GM19193 (cell line): ENCODE data around the gene SEPTIN5.

Experiments used
- POLR2A ChIP-seq: IDR thresholded peaks from 4 replicates; pipeline ENCODE4 v1.6.1; 2011; ENCODE audit not compliant: insufficient read depth, insufficient read length; ENCODE audit errors: extremely low read depth

The SEPTIN5 gene

DNA sequence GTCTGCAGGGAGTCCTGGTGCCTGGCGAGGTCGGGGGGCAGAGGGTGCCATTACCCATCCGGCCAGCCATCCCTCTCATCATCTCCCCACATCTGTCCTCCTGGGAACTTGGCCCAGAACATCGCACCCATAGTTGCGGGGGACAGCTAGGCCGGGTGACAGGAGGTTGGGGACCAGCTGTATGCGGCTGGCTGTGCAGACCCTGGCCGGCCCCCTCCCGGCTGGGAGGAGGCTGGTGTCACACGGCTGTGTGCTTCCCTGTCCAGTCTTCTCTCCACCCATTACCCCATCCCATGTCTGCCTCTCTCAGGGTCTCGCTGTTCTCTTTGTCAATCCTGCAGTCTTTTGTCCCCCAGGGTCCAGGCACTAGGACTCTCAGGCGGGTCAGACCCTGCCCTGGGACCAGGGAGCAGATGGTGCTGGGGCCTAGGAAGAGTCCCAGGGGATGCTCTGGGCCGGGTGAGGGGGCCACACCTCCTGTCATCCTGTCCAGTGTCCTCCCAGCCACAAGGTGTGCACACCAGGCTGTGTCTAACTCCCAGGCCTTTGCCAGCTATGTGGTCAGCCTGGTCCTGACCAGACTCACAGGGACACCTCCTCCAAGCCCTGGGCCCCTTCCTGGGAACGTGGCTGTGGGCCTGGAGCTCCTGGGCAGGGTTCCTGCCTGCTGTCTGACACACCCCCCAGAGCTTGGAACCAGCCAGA lies 39.8 kb downstream of the SEPTIN5 start:
- no peak for TF ChIP-seq POLR2A

DNA sequence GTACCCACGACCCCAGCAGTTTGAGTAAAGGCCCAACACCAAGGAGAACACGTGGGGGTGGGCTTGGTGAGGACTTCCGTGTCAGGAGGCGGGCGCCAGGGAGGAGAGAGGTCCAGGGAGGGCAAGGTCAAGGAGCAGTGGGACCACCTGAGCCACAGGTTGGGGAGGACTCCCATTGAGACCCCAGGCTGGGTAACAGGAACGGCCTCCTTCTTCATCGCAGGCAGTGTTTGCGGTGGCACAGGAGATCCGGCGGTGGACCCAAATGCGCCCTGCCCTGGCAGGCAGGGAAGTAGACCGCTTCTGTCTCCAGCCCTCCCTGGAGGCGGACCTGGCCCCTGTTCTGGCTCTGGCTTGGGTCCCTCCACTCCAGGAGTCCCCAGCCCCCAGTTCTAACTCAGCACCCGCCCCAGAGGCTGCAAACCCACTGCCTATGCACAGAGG lies 40.4 kb downstream of the SEPTIN5 start:
- no peak for TF ChIP-seq POLR2A

DNA sequence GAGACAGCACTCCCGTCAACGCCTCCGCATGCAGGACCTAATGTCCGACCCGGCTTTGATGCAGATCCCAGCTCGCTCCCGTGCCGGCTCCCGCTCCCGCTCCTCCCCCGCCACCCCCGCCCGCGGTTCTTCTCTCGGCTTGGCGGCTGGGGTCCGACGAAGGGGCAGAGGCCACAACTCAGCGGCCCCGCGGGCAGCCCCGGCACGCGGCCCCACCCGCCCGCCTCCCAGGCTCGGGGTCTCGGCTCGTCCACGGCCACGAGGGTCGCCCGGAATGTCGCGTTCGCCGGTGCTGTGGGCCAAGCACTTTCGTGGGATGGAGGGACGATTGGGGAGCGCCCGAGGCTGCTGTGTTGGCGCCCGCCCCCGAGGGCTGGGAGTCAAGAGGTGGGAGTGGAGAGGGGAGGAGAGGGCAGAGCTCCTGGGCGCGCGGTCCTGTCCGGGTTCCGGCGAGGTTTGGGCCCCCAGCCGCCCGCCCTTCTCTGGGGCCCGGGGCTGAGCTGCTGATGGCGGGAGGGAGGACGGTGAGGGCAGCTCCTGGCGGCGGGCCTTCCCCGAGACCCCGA lies 40.9 kb downstream of the SEPTIN5 start:
- TF ChIP-seq POLR2A: no peak

DNA sequence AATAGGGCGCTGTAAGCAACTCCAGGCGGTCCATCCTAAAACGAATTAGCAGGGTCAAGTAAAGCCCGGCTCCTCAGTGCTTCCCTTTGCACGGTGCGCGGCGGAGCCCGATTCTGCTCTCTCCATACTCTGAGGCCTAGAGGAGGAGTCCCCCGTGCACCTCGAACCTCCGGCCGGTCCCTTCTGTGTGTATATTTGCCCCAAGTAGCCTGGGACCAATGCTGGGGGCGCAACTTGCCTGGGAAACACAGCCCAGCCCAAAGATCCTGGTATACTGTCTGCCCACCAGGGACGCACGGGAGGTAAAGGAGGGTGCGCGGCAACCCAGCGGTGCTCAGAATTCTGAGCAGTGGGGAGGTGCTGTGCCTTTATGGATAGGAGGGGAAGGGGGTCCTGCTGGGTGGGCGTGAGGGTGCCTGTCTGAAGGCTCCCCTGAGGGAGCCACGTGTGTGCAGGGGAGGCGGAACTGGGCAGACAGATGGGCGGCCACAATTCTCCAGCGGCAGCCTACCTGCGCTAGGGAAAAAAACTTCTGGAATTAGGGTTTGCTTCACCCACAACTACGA lies 41.5 kb downstream of the SEPTIN5 start:
- TF ChIP-seq POLR2A: no peak

DNA sequence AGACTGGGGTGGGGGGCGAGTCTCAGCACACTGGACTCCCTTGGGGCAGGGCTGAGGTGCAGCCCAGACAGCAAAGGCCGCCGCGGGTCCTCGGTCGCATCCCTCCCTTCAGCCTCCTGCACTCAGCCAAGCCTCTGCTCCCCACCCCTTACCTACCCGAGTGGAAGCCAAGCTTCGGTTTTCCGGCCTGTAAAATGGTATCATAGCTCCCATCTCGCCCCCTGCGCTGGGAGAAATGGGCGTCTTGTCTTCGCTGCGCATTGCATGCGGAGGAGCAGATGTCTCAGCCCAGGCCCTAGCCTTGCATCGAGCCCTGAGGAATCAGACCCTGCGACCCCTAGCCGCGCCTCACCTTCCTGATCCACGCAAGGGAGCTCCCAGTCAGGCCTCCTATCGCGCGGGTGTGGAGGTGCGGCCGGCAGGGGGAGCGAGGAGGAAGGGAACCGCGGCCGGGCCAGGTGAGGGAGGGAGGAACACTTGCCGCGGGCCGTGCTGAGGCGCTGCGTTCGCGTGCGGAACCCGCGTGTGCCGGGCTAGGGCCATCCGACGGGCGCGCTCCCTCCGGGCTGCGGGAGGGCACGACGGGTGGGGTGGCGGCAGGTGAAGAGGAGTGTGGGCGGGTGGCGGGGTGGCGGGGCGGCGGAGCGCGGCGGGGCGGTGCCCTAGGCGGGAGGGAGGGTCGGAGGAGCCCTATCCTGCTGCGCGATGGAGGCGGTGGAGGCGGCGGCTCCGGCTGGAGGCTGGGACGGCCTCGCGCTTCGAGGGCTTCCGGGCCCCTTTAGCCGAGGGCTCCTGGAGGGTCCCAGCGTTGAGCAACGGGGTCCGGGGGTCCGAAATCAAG lies 42.2 kb downstream of the SEPTIN5 start:
- TF ChIP-seq POLR2A: no peak

DNA sequence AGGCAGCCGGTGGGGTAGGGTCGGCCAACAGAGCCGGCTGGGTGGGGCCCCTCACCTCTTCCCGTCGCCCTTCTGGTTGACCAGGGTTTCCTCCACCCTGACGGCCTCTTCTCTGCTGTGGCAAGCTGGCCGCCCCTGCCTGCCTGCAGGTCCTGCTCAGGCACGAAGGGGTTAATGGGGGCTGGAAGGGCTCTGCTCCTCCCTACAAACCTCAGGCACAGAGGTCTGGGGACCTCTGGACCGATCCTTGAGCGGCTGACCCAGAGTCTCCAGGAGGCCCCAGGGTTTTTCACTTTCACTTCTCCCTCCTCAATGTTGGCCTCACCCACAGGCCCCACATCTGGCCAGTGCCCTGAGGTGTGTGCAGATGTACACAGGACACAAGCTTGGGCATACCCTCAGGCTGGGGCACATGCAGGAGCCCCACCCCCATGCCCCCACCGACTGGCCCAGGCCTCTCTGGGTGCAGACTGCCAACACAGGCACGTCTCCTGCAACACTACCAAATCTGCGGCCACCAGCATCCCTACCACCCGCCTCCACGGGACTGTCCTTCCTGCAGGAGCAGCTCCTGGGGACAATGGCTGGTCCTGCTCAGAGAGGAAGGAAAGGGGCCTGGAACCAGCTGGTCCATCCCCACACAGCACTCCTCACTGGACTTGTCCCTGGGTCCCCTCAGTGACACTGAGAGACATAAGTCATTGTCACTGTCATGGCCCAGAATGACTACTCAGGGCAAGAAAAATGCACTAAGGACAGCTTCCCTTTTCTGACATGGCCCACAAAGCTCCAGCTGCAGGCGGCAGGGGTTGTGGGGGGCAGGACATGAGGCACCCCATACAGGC lies 43.1 kb downstream of the SEPTIN5 start:
- TF ChIP-seq POLR2A: no peak

DNA sequence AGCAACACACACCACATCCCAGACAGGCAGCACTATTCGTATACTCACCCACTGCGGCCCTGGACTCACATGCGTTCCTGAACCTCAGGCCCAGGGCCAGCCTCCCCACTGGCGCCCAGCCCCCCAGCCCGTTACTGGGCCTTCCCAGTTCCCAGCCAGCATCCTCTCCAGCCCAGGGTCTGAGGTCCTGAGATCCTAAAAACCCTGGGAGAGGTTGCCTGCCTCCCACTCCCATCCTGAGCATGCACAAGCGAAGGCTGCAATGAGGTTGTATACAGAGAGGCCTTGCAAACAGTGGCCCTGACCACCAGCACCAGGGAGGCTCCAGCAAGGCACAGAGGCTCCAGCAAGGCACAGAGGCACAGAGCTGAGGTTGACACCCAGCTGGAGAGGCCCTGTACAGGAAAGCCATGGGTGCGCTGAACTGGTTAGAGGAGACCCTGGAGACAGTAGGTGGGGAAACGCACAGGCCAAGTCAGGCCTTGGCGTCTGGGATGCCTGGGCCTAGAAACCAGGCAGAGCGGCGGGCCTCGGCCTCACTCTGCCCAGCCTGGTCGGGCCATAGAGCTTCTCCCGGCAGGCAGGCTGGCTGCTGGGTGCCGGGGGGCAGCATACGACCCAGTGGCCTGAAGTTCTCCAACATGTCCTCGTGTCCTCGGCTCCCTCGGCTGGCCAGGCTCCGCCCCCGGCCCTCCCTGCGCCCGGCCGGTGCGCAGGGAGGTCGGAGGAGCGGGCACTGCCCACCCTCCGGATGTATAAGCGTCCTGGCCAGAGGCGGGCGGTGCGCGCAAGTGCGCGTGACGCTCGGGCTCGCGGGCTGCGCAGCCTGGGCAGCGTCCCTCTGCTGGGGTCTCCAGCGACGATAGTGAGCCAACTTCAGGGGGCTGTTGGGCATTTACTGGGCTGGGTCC lies 43.9 kb downstream of the SEPTIN5 start:
- no peak for TF ChIP-seq POLR2A

DNA sequence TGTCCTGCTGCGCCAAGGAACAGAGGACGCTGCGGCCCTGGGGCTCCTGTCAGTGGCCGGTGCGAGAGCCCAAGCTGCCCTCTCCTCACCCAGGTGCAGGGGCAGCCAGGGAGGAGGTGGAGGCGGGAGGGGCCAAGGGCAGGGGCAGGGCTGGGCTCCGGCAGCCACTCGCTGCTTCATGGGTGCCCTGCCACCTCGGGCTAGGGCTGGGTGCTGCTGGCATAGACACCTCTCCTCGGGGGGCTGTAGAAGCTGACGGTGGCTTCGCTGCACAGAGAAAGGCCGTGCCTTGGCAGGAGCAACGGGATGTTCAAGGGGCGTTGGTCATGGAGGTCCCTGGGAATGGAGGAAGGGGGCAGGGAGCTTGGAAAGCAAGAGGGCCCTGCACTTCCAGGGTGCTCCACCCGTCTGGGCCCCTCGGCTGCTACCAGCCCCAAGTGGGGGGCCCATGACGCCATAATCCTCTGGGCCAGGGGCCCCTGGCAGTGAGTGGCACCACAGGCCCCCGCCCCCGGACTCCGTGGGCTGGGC lies 44.7 kb downstream of the SEPTIN5 start:
- TF ChIP-seq POLR2A: no peak

DNA sequence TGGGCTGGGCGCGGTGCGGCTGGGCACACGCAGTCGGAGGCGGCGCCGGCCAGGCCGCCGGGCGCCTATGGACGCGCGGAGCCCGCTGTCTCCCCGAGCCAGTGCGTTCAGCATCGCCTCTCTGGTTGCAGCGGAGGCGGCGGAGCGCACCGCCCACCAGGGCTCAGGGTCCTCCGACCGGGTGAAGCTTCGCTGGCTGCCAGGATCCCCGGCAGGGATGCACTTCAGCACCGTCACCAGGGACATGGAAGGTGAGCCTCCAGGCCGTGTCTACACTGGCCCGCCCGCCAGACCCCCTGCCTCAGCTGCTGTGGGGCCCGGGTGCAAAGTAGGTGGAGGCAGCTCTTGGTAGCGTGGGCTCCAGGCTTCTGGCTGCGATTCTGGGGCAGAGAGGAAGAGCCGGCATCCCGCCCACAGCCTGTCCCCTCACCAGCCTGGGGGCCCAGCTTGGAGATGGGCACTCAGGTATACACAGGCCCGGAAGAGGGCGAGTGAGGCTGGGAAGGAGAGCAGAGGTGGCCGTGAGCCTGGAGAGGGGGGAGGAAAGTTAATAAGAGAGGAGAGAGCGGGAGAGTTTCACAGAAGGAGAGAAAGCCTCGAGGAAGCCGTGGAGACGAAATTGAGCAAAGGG lies 45.2 kb downstream of the SEPTIN5 start:
- TF ChIP-seq POLR2A: no peak

DNA sequence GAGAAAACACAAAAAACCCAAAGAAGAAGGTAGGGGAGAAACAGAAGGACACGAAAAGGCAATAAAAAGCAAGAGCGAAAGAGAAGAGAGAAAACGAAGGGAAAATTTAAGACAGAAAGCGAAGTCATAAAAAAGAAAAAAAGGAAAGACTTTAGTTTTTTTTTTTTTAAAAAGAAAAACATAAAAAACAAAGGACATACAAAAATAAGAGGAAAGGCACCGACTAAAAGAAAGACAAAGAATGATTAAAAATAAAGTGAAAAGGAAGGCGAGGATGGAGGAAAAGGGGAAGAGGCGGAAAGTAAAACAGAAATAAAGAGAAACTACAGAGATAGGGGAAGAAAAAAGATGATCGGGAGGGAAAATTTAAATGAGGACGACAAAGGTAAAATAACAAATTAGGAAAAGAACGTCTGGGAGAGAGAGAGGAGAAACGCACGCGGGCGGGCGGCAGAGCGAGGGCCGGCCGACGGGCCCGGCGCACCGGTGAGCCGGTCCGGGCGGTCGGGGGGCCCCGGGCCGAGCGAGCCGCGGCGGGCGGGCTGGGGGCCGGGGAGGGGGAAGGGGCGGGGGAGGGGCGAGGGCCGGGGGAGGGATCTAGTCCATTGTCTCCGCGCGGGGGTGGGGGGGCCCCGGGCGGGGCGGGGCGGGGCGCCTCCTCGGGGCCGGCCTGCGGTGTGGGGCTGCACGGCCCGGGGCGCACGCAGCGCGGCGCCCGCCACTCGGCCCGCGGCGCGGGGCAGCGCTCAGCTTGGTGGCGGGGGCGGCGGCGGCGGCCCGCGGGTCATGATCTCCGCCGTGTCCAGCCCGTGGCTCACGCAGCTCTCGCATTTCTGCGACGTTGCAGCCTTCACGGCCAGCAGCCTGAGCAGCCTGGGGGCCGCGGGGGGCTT lies 46.0 kb downstream of the SEPTIN5 start, which contains the start of gene TBX1:
Gene TBX1, plus strand, starts transcription at position 721 of the 893 bp plus-strand sequence. Its CDS starts 66 bp downstream, at position 787.
- TF ChIP-seq POLR2A: no peak

DNA sequence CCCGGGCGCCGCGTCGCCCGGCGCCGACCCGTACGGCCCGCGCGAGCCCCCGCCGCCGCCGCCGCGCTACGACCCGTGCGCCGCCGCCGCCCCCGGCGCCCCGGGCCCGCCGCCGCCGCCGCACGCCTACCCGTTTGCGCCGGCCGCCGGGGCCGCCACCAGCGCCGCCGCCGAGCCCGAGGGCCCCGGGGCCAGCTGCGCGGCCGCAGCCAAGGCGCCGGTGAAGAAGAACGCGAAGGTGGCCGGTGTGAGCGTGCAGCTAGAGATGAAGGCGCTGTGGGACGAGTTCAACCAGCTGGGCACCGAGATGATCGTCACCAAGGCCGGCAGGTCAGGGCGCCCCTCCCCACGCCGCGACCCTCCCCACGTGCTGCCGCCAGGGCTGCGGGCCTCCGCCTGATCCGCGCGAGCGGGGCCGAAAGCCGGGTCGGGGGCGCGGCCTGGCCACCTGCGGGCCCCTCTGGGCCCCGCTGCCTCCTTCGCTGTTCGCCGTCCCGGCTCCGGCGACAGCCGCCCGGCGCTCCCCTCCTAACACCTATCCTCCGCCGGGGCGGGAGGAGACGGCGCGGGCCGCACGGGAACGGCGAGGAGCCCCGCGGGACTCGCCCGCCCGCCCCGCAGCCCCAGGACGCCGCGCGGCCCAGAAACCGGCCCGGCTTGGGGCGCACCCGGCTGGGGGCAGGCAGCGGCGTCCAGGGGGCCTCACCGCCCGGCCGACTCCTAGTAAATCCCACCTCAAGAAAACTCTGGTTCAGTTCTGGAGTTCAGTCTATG lies 46.8 kb downstream of the SEPTIN5 start:
- TF ChIP-seq POLR2A: no peak
